Stimulated activated CD4-positive, alpha-beta T cell treated with anti-CD3 and anti-CD28 coated beads, Interleukin-12 subunit alpha, Interleukin-12 subunit beta, amount 100 ng/mL, for 24 hours (primary cell): Measurements from ENCODE around the gene CAPN15.

Experiments
- DNase-seq, 2 experiments: peaks; one replicate each; pipeline ENCODE4 v3.0.0-alpha.2; 2020; ENCODE audit warnings: low read depth in 2 of 2

The CAPN15 gene

DNA sequence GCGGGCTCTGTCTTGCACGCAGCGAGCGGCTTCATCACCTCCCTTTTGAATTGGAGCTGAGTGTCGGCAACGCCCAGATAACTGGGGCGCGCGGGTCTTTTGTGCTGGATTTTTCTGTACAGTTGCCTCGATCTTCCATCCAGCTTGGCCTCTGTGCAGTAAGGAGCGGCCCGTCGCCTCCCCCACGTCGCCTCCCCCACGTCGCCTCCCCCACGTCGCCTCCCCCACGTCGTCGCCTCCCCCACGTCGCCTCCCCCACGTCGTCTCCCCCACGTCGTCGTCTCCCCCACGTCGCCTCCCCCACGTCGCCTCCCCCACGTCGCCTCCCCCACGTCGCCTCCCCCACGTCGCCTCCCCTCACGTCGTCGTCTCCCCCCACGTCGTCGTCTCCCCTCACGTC, 17.0 kb downstream of the CAPN15 start:
- no peak for DNase-seq

DNA sequence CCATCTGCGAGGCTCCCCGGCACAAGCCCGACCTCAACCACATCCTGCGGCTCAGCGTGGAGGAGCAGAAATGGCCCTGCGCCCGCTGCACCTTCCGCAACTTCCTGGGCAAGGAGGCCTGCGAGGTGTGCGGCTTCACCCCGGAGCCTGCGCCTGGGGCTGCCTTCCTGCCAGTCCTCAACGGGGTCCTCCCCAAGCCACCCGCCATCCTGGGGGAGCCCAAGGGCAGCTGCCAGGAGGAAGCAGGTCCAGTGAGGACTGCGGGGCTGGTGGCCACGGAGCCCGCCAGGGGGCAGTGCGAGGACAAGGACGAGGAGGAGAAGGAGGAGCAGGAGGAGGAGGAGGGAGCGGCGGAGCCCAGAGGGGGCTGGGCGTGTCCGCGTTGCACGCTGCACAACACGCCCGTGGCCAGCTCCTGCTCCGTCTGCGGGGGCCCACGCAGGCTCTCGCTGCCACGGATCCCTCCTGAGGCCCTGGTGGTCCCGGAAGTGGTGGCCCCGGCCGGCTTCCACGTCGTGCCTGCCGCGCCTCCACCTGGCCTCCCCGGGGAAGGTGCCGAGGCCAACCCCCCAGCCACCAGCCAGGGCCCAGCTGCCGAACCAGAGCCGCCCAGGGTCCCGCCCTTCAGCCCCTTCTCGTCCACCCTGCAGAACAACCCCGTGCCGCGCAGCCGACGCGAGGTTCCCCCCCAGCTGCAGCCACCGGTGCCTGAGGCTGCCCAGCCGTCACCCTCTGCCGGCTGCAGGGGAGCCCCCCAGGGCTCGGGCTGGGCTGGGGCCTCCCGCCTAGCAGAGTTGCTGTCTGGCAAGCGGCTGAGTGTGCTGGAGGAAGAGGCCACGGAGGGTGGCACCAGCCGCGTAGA, 19.6 kb downstream of the CAPN15 start:
- peak in 1 of 2 experiments; percentile 42 for DNase-seq

DNA sequence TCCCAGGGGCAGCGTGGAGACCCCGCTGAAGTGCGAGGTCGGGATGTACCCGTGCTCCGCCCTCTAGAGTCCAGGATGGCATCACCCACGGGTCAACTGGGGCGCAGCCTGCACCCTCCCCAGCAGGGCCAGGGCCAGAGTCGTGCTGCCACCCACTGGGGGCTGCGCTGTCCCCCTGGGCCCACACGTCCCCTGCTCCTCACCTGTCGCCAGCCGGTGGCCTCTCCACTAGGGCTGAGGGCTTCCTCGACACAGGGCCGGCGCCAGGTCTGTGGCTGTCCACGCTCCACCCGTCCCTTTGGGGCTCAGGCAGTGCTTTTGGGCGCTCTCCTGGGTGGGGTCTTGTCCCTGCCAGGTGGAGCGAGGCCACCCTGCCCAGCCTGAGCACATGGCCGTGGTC, 21.1 kb downstream of the CAPN15 start:
- DNase-seq: no peak

DNA sequence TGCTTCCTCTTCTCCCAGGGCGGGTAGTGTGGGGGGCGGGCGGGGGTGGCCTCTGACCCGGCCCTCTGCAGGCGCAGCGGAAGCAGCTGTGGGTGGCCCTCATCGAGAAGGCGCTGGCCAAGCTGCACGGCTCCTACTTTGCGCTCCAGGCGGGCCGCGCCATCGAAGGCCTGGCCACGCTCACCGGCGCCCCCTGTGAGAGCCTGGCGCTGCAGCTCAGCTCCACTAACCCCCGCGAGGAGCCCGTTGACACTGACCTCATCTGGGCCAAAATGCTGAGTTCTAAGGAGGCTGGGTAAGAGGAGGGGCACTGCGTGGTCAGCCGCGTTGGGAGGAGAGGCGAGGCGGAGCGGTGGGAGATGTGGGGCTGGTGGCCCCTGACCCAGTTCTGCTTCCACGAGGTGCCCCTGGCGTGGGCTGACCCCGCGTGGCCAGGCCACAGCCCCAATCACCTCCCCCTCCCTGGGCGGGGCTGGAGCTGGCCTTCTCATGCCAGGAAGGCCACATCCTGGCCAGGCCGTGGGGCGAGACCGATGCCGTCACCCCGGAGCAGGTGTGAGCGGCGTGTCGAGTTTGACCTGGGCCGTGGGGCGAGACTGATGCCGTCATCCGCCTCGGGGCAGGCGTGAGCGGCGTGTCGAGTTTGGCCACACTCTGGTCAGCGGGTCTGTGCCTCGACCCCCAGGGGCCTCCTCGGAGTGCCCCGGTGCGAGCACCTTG, 22.2 kb downstream of the CAPN15 start:
- no peak for DNase-seq

DNA sequence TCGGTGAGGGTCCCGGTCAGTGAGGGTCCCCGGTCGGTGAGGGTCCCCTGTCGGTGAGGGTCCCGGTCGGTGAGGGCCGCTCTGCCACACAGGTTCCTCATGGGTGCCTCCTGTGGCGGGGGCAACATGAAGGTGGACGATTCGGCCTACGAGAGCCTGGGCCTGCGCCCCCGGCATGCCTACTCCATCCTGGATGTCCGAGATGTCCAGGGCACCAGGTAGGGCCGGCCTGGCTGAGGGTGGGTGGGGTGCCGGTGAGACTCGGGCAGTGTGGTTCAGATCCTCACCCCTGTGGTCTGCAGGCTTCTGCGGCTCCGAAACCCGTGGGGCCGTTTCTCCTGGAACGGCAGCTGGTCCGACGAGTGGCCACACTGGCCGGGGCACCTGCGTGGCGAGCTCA, 23.7 kb downstream of the CAPN15 start:
- DNase-seq: no peak

DNA sequence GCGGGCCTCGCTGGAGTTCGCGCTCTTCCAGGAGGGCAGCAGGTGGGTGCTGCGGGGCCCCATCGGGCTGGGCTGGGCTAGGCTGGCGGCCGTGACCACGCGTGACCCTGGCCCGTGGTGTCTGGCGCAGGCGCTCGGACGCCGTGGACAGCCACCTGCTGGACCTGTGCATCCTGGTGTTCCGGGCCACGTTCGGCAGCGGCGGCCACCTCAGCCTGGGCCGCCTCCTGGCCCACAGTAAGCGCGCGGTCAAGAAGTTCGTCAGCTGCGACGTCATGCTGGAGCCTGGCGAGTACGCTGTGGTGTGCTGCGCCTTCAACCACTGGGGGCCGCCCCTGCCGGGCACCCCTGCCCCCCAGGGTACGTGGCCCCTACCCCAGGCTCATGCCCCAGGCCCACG, 24.7 kb downstream of the CAPN15 start:
- DNase-seq: no peak

DNA sequence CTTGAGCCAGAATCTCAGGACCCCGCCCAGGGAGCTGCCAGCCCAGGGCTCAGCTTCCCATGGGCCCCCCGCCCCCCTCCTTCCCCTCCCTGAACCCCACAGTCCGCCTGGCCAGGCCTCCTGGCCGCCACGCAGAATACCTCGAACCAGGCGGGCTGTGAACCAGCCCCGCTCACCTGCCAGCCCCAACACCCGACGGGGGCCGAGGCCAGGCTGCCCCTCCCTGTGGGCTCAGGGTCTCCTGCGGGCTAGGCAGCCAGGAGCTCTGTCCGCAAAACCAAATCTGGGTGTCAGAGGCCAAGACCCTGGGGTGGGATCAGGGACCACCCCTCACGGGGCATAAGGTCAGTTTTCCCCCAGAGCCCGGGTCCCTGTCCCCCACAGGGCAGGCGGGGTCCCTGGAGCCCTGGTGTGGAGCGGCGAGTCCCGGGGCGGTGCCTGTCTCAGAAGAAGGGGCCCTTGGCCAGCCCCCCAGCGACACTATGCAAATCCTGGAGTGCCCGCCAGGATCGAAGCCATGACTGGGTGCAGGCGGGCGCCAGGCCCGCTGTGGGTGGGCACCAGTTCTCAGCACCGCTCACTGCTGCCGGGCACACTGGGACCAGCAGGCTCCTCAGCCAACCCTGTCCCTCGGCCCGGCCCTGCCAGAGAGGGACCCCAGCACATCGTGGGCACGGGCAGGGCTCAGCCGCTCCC, 26.2 kb downstream of the CAPN15 start:
- no peak for DNase-seq

DNA sequence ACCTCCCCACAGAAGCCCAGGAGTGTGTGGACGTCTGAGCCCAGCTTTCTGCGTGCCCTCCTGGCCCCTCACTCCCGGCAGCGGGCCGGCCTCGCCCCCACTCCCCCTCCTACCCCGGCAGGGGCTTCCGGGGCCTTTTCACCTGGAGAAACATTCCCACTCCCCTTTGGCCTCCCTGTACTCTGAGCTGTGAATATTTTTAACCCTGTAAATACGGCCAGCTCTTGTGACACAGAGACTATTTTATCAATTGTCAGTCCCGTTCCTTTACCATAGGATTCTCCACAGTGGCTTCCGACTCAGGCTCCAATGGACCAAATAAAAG, 26.7 kb downstream of the CAPN15 start:
- no peak for DNase-seq

DNA sequence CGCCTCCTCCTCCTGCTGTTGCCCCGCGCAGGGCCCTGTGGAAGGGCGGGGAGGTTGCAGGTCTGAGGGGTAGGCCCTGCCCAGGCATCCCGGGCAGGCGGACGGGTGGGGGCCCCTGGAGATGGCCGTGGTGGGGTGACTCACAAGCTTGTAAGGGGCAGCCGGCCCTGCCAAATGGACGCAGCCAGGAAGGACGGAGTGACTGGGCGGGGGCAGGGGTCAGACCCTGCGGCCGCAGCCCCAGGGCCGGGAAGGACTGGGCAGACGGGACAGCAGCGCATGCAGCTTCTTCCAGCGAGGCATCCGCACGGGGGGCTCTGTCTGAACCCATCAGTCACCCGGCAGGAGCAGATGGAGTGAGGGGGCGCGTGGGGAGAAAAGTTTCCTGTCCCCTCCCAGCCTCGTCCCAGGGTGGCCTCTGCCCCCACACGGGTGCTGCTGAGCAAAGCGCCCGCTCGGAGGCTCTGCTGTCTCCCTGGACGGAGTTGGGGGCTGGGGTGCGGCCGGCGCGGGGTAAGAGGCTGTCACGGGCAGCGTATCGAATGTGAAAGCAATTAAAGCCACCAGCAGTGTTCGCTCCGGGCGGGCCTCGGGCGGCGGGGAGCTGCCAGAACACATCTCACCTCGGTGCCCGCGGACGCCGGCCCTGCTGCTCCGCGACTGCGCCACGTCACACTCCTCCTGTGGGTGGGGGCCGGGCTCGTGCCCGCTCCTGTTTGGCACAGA, 27.3 kb downstream of the CAPN15 start:
- no peak for DNase-seq

DNA sequence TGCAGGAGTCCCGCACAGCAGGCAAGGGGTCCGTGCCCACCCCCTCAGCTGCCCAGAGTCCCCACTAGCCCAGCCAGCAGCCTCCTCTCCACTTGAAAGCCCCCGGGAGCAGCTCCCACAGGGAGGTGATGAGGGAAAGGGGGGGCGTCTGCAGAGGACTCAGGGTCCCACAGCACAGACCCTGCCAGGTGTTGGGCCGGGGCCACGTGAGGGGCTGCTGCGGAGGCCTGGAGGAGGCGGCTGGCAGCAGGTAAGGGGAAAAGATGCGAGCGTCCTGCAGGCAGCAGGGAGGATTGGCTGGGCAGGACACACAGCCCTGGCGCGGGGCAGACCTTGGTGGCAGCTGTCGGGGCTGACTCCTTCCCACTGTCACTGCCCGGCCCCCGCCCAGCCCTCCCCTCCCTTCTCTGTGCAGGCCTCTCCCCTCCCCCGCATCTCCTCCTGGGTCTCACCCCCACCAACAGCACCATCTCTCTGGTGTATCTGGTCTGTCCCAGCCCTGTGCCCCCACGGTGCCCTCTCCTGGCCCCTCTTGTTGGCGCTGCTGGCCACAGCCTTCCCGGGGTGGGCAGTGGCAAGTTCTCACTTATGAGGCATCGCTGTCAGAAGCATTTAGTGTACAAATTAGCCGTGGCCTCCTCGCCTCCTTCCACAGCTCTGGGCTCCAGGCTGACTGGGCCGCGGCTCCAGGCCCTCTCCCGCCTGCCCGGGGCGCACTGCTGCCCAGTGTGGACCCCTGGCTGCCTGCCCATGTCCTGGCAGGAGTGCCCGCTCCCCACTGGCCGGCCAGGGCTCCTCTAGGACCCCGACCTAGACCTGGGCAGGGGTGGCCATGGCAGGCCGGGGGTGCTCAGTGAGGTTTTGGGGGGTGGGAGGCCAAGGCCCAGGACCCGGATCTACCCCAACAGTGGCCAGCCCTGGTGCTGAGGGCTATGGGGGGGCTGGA, 28.3 kb downstream of the CAPN15 start:
- DNase-seq: no peak

DNA sequence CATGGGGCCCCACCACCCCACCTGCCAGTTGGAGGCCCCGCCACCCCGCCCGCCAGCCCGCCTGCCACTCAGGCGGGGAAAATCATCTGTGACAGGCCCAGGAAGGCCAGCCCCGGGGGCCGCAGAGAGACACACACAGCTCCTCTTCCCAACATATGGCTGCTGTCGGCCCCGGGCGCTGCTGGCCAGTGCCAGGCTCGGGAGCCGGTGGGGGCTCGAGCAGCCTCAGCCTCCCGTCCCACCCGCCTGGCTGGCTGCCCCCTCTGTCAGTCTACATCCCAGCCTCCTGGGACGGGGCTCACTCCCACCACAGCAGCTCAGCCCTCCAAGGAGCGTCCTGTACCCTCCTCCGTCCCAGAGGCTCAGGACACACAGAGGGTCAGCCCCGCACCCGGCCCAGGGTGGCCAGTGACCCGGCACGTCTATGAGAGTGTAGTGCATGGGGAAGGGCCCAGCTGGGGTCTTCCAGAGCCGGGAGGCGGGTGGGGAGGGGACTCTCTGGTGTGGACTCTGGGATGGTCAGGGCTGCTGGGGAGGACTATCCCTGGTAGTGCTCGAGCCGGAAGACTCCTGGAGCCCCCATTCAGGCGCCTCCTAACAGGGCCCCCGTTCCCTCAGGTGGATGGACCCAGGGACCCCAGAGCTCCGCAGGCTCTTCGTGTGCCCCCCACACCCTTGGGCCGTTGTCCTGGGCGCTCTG, 29.1 kb downstream of the CAPN15 start:
- no peak for DNase-seq

DNA sequence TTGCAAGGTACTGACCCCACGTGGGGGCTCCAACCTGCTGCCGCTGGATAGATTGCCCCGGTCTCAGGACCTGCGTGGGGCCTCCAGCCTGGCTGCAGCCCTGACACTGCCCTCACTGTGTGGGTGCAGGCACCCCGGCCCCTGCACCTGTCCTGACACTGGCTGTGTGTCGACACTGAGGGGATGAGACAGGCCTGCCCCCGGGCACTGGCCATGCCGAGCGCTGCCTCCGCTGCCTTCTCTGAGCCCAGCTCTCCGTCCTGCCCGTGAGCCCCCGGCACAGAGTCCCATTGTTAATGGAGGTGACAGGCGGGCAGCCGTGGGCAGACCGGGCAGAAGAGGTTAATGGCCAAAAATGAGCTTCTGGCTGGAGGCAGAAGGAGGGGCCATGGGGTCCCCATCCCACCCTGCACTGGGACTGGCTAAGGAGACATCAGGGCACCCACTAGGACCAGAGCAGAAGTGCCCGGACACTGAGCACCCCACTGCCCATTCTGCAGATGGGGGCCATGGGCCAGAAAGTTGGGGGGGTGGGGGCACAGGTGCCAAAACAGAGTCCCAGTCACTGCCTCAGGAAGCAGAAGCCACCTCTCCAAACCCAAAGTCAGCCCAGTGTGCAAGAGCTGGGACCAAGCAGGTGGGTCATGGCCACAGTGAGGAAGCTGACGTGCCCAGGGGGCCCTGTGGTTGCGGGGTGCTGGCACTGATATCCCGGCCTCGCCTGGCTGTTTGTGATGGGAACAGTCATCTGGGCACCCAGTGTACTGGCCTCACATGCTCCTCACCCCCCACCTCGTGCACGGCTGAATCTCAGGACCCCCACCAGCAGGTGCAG, 30.2 kb downstream of the CAPN15 start:
- no peak for DNase-seq

DNA sequence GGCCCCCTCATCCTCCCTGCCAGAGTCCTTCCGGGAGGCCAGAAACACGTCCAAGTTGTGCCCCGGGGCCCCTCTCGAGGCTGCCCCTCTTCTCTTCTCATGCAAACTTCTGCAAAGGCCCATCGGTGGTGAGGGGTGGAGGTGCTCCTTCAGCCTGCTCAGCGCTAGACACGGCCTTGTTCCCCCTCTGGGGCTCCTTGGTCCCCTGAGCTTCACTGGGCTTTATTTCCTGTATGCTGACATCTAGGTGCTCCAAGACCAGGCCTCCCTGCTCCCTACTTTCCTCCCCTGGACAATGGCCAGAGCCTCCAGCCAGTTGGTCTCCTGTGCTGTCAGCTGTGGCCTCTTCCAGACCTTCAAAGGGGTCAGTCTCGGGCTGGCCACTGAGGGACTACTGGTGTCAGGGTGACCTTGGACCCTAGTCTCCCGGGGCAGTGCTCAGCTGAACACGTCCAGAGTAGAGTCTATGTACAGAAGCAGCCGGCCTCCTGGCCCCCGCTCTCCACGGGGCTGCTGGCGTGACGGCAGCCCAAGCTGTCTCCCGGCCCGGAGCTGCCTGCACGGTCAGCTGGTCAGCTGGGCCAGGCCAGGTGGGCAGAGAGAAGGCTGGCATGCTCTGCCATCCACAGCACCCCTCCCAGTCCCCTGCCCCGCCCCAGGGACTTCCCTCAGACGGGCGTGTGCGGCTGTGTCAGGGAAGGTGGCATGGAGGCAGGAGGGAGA, 30.9 kb downstream of the CAPN15 start:
- DNase-seq: no peak

DNA sequence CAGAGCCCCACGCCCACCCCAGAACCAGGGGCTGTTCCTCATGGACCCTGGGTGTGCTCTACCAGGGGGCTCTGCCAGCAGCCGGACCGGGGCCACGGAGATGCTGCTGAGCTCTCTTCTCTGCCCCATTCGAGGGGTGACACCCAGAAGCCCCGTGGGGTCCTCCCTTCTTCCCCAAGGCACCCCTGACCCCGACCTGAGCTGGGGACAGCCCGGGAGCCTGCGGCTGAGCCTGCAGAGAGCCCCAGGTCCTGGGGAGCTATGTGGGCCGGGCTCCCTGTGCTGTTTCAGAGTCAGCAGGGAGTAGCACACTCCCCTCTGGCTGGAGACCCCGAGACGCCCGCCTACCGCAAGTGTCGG, 31.5 kb downstream of the CAPN15 start:
- DNase-seq: no peak

DNA sequence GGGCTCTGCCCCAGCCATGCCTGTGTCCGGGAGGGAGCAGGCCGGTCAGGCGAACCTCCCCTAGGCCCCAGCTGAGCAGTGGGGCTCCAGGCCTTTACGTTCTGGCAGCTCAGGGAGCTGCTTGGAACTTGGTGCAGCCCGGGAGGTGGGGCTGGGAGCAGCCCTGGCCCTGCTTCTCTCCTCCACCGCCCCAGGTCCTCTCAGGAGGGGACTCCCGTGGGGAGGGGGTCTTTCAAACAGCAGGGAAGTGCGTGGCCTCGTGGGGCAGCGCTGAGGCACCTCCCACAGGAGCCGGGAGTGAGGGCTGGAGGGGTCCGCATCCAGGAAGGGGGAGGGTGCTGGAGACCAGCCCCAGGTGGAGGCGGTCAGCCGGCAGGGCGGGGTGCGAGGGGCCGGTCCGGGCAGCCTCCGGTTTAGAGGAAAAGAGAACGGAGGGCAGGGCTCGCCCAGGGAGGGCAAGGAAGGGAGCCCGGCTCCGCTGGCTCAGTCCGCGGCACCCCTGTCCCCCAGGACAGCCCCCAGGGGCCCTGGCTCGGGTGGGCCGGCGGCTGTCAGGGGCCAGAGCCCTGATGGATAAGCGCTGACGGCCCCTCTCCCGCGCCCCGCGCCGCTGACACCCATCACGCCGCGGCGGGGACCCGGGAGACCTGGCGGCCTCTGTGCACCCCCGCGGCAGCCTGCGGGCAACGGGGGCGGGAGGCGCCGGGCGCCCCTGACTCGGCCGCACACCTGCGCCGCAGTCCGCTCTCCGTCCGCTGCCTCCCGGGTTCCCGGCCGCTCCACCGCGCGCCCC, 32.1 kb downstream of the CAPN15 start:
- DNase-seq: no peak

DNA sequence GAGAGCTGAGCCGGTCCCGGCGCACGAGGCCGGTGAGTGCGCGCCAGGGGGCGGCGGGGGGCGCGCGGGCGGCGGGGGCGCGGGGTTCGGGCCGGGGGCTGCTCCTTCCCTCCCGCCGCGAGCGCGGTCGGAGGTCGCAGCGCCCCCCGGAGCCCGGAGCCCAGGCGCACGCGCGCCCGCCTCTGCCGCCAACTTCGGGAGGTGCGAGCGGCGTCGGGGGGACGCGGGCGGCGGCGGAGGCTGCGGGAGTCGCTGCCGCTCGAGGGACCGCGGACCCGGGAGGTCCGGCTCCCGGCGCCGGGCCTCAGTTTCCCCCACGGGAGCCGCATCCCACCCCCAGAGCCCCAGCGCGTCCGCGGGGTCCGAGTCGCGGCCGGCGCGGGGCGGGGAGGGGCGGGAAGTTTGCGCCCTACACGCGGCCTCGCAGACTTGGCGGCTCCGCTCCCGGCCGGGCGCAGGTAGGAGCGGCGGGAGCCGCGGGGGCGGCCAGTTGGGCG, 32.7 kb downstream of the CAPN15 start, which contains the start of gene PRR35:
TSS of gene PRR35 (plus strand) at position 191 of the 497 bp plus-strand sequence. CDS start 2,901 bp downstream, outside the sequence.
- no peak for DNase-seq

DNA sequence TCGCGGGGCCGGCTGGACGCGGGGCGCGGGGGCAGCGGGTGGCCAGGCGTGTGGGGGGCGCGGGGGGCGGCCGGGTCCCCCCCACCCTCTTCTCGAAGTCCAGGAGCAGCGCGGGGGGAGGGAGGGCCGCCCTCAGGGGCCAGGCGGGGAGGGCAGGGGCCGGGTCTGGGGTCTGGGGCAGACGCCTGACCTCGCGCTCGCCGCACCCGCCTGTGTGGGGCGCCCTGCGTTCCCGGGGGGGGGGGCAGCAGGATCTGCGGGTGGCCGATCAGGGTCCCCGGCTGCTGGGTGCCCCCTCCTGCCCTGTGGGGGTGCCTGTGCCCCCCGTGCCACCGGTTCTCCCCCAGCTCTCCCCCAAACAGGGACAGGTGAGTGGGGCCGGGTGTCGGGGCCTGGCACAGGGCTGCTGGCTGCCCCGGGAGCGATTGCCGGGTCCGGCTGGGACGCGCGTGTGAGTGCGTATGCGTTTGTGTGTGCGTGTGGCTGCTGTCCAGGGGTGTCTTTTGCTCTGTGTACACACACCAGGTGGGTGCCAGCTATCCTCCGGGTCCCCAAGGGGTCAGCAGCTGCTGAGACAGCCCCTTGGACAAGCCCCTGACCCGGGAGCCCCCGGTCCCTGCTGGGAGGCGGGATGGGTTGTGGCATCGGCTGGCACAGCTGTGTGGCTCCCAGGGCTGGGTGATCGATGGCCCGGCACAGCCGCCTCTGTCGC, 33.3 kb downstream of the CAPN15 start:
- no peak for DNase-seq
